Astrocyte of the hippocampus (primary cell): Measurements from ENCODE around the gene CDK8.
"Not testable (repeated sequence)": the region's sequence is repeated elsewhere in the genome, so short reads cannot be mapped to it uniquely, and the experiment has no call there.

Experiments
- DNase-seq: peaks from one replicate; pipeline ENCODE4 v3.0.0; 2011; ENCODE audit warnings: low read depth, low spot score

CDK8 gene

DNA sequence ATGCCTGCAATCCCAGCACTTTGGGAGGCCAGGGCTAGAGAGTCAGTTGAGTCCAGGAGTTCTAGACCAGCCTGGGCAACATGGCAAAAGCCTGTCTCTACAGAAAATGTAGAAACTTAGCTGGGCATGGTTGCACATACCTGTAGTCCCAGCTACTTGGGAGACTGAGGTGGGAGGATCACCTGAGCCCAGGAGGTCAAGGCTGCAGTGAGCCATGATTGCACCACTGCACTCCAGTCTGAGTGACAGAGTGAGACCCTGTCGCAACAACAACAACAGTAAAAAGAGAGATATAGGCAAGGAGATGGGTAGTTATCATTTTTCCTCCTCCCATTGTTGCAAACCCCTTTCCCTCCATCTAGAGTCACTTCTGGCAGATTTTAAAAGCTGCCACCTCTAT, 62.2 kb downstream of the CDK8 start:
- not testable (repeated sequence) for DNase-seq

DNA sequence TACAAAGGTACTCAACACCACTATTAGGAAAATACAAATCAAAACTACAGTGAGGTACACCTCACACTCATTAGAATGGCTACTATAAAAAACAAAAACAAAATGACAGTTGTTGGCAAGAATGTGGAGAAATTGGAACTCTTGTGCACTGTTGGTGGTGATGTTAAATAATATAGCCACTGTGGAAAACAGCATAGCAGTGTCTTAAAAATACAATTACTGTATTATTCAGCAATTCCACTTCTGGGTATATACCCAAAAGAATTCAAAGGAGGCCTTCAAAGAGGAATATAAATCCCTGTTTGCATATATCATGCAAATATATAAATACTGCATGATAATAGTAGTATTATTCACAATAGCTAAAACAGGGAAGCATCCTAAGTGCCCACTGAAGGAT, 66.8 kb downstream of the CDK8 start:
- no peak for DNase-seq

DNA sequence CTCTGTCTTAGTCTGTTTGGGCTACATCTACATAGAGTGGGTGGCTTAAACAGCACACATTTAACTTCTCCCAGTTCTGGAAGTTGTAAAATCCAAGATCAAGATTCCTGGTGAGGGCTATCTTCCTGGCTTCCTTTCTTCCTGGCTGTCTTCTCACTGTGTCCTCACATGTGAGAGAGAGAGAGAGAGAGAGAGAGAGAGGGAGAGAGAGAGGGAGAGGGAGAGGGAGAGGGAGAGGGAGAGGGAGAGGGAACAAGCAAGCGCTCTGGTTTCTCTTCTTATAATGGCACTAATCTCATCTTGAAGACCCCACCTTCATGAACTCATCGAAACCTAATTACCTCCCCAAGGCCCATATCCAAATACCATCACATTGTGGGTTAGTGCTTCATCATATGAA, 69.2 kb downstream of the CDK8 start:
- DNase-seq, result no peak

DNA sequence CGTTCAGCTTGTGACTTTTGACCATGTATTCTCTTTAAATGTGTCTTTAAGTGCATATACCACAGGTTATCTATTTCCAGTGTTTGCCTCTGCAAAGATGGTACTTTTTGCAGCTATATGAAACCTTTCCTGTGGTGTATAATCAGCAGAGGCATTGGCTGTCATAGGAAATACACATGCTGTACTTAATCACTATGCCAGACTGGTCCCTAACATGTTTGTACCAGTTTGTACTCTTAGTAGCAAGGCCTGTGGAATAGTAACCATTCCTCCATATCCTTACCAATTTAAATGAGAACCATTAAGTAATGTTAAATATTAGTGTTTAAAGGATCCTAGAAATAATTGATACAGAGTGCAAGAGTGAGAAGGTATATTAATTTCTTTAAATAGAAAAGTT, 69.8 kb downstream of the CDK8 start:
- no peak for DNase-seq

DNA sequence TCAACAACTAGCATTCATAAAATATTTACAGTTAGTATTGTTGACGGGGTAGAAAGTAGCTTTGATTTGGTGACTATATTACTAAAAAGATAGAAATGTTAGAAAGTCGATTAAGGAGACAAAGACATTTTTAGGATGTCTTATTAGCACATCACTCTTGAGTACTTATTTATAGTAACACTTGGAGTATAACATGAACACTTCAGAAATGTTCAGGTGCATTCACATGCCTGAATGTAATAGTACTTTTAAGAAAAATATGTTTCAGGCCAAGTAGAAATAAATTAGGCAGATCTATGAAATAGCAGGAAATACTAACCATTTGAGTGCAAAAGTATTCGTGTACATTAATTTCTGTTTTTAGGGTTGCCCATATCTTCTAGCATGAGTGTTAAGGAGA, 70.4 kb downstream of the CDK8 start:
- no peak for DNase-seq

DNA sequence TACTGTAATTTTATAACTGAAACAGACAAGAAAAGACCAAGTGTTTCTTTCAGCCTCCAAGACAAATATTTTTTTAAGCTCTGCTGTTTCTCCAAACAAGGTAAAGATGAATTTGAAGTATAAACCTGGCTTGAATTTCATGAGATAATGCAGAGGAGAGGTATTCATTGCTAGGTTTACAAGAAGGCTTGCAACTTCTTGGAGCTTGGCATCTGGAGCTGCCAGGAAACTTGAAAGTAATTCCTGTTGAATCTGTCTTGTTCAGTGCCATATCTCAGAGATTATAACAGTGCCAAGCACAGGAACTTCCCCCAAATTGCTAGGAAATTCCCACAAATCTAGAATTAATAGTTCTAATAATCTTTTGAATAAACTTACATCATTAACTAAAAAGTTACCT, 70.9 kb downstream of the CDK8 start:
- peak; percentile 13 for DNase-seq

DNA sequence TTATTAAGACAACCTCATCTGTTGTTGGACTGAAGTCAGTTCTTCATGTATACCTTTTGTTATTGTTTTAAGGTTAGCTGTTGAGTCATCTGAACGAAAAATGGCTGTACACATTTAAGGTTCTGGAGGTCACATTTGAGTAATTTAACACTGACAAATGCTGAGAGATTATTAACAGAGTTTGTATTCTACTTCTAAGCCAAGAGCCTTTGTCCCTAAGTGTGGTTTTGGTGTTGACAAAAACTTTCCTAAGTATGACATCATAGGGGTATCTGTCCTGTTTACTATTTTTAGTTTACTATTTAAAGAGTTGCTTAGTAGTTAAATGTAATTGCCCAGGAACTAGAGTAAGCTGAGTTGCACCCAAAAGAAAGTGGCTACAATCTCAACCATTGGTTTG, 71.9 kb downstream of the CDK8 start:
- DNase-seq, result no peak

DNA sequence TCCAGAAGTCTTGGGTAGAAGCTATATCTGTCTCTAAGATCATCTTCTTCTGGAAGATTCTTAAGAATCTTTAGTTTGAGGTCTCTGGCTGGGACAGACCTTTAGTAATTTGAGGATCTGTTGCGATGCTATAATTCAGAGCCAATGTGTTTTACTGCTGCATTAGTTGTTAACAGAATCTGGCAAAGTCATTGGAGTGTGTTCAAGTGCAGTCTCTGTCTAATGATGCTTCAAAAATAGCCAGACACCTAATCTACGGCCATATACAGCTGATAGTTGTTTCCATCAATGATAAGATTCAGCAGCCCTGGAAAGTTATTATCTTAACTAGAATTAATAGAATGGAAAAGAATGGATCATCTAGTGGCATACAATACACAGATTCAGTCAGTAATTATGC, 72.6 kb downstream of the CDK8 start:
- DNase-seq, result no peak

DNA sequence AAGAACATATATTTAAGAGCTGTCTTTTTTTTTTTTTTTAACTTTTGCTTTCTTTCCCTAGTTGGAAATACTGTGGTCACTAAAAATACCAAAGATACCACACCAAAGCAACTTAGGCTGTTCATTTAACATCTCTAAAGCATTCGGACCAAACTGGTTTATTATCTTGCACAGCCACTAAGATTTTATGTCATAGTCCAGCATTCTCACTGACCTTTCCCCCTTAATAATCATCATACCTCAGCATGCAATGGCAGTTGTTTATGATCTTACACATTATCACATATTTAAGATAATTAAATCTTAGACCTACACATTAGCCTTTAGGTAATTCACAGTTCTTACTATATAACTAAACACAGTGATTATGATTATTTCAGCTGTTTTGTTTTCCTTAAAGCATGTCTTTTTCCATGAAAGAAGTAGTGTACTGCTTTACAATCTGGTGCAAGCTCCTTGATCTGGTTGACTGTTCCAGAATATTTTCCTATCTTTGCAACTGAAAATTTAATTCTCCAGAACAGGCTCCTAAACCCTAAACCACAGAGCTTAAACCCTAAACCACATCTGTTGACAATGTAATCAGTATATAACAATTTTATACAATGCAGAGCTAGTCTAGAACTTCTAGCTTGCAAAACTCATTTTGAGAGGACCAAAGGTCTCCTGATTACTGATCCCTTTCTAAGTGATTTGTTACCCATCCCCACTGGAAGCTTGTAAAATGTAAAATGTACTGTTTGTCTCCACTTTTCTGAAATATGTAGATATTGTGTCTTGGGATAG, 74.2 kb downstream of the CDK8 start:
- DNase-seq, result peak; percentile 56

DNA sequence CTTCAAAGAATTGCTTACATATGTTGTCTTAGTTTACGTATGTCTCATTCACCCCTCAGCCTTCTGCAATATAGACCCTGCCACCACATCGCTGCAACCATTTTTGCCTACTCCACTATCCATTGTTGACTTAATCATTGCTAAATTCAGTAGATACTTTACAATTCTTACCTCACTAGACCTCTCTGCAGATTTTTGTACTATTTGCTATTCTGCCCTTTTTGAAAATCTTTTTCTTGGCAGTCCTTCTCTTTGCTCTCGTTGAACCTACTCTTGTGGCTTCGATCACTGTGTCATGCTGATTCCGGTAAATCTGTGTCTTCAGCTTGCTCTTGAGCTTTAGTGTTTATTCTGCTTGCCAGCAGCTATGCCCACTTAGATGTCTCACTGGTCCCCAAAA, 81.2 kb downstream of the CDK8 start:
- no peak for DNase-seq

DNA sequence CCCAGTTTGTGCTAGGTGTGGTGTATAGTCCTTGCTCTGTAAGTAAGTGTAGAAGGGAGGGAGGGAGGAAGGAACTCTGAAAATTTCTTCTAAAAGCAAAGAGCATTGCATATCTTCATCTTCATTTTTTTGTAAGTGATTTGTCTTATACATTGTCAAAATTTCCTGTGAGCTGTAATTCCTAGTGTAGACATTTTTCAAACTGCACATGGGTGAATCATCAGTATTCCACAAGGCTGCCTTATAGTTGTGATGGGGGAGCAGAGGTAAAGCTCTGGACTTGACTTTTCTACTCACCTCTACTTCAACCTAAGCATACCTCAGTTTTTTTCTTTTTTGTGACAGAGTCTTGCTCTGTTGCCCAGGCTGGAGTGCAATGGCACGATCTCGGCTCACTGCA, 86.9 kb downstream of the CDK8 start:
- no peak for DNase-seq

DNA sequence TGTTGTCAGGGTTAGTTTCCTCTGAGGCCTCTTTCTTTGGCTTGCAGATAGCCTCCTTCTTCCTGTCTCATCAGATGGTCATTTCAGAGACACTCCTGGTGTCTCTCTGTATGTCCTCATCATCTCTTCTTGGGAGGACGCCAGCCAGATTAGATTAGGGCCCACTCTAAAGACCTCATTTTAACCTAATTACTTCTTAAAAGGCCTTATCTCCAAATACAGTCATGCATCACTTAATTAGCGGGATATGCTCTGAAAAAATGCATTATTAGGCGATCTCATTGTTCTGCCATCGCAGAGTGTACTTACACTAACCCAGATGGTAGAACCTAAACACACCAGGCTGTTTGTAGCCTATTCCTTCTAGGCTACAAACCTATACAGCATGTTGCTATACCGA, 89.0 kb downstream of the CDK8 start:
- no peak for DNase-seq

DNA sequence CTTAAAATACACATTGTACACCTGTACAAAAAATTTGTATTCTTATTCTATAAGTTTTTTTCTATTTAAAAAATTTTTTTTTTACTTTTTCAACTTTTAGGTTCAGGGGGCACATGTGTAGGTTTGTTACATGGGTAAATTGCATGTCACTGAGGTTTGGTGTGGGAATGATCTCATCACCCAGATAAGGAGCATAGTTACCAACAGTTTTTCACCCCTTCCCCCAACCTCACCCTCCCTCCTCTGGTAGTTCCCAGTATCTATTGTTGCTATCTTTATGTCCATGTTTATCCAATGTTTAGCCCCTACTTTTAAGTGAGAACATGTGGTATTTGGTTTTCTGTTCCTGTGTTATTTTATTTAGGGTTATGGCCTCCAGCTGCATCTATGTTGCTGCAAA, 89.9 kb downstream of the CDK8 start:
- no peak for DNase-seq

DNA sequence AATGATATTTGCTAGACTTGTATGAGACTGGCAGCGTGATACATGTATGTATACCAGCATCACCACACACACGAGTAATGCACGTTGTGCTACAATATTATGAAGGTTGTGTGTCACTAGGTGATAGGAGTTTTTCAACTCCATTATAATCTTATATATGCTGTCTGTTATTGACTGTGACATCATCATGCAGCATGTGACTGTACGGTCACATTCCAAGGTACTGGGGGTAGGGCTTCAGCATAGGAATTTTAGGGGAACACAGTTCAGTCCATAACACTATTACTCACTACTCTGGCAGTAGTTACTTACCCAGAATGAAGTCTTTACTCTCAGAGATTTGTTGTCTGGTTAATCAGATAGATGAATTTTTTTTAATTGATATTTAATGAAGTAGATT, 91.1 kb downstream of the CDK8 start:
- DNase-seq, result no peak

DNA sequence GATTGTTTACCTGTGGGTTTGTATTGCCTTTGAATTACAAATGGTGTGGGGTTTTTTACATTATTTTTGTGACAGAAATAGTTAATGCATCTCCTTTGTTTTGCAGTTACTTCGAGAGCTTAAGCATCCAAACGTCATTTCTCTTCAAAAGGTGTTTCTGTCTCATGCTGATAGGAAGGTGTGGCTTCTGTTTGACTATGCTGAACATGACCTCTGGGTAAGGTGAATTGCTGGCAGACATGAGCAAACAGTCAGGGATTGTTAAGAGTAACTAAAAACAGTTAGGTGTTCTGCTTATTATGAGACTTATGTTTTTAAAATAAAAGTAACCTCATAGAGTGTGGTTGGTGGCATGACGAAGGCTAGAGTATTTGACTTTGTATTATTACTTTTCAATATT, 95.0 kb downstream of the CDK8 start:
- DNase-seq, result no peak

DNA sequence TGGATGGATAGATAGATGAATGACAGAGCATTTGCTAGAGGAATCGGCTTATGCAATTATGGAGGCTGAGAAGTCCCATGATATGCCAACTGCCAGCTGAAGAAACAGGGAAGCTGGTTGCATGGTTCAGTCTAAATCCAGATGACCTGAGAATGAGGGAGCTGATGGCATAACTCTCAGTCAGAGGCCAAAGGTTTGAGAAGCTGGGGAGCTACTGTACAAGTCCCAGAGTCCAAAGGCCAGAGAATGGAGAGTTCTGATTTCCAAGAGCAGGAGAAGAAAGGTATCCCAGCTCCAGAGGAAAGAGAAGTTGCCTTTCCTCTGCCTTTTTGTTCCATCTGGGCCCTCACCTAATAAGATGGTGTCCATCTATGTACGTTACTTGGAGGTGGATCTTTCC, 108.3 kb downstream of the CDK8 start:
- no peak for DNase-seq

DNA sequence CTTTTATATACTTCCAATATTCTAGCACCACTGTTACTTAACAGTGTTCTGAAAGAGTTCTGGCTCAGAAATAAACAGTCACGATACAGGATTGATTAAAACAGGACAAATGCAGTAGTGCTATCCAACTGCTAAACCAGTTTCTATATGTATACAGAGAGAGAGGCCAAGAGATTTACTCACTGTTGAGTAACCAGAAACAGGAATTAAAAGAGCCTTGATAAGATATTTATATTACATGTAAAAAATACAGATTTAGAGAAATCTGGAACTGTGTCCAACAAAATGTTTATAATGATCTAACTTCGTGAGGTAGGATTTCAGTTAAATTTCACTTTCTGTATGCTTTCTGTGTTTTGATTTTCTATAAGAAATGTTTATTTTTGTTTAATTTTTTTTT, 116.6 kb downstream of the CDK8 start:
- DNase-seq, result no peak

DNA sequence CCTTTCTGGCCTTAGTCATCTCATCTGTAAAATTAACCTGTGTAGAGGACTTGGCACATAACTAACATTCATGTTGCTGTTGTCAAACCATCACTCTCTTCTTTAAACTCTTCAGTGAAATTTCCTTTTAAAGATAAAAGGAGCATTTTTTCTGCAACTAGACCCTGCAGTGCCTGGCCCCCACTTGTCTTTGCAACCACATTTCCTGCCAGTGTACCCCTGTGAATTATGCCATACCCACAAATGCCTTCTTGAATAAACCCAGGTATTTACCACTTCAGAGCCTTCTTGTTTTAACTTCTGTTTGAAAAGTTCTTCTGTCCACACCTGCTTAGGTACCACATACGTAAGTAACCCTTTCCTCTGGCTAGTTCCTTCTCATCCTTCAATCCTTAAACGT, 118.8 kb downstream of the CDK8 start:
- DNase-seq, result no peak

DNA sequence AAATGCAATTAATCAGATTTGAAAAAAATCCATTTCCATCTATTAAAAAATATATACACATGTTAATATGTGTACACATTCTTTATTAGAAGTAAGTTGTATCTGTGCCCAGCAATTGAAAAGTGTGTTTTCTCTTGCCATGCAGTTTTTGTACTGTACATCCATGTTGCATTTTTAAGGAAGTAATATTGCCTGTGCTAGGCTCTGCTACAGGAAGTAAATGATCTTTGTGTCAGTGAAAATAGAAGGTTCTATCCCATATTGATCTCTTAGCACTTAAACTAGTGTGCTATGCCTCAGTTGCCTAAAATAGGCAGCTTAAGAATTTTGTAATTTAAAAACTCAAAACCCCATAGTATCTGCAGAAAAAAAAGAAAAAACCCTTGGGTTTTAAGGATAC, 122.5 kb downstream of the CDK8 start:
- no peak for DNase-seq

DNA sequence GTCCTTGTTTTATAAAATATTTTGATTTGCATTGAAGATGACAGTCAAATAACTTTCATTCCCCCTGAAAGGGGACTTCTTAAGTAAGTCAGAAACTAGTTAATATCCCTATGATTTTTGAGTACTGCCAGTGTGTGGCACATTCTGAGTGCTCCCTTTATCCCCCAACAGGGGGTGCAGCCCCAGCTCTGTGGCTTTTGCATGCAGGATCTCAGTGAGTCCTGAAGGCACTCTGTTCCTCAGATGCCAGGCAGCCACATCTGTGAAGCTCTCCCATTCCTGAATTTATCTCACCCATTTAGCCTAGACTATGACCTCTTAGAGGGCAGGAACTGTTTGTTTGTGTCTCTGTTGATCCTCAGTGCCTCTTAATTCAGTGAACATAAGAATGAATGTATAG, 123.1 kb downstream of the CDK8 start:
- no peak for DNase-seq

DNA sequence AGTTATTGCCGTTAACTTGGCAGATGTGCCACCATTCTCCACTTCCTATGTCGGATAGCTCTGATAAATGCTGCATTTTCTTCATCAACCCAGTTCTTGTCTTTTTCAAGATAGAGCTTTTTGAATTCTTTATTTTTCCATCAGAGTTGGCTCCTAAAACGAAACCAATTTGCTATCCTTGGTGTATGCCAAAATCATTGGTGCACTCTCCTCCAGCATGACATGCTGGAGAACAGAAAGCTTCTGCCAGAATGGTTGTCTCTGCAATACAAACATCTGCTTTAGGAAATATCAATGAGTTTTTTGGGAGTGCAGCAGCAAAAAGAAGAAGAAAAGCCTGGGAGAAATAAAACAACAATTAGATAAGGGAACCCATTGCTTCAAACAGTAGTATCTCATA, 124.2 kb downstream of the CDK8 start:
- DNase-seq, result no peak

DNA sequence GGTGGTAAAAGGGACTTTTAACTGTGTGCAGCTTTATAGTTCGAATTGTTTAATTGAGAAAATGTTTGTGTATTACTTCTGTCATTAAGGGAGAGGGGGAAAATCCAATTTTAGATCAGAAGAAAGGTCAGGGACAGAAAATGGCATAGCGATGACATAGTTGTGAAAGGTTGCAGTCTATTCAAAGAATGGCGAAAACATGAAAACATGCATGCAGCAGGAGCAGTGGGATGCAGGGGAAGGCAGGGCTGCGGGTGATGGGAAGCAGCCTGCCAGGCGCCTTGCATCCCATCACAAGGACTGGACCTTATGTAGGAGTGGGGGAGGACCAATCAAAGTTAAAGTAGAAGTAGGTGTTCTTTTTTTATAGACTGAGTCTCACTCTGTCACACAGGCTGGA, 125.9 kb downstream of the CDK8 start:
- DNase-seq, result no peak

DNA sequence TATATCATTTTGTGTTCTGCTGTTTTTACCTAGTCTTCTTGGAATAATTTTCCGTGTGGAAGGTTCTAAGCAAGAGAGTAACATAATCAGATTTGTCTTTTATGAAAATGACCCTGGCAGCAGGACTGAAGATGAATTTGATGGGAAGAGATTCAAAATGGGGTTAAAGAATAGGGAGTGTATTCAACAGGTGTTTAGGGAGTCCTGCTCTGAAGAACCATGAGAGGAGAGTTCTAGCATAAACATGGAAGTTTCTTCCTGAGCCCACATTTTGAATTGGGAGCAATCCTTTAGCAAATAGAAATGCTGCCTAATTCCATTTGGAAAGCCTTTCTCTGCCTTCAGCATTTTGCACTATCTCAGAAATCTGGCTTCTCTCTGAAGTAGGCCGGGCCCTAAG, 127.0 kb downstream of the CDK8 start:
- no peak for DNase-seq

DNA sequence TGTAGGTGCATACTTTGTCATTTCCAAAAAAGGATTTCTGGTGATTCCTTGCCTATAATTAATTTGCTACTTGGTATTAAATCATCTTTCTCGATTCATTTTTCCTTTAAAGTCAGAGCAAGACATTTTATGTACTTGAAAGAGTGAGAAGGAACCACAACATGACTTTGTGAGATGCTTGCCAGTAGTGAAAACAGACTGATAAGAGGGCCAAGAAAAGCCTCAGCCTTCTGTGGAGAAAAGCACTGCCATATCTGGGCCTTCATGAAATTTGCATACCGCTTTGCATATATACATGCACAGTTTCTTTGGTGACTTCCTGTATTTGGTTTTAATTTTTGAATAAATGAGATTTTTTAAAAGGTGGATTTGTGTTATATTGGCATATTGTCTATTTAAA, 128.4 kb downstream of the CDK8 start:
- peak; percentile 5 for DNase-seq
